Superior temporal gyrus (tissue), 1 donor: ENCODE measurements around the gene NAXE.
"Not testable (repeated sequence)": the region's sequence is repeated elsewhere in the genome, so short reads cannot be mapped to it uniquely, and the experiment has no call there.

Experiments
- DNase-seq: peaks from one replicate; pipeline ENCODE4 v3.0.0-alpha.2; 2016; ENCODE audit errors: extremely low spot score

NAXE gene

DNA sequence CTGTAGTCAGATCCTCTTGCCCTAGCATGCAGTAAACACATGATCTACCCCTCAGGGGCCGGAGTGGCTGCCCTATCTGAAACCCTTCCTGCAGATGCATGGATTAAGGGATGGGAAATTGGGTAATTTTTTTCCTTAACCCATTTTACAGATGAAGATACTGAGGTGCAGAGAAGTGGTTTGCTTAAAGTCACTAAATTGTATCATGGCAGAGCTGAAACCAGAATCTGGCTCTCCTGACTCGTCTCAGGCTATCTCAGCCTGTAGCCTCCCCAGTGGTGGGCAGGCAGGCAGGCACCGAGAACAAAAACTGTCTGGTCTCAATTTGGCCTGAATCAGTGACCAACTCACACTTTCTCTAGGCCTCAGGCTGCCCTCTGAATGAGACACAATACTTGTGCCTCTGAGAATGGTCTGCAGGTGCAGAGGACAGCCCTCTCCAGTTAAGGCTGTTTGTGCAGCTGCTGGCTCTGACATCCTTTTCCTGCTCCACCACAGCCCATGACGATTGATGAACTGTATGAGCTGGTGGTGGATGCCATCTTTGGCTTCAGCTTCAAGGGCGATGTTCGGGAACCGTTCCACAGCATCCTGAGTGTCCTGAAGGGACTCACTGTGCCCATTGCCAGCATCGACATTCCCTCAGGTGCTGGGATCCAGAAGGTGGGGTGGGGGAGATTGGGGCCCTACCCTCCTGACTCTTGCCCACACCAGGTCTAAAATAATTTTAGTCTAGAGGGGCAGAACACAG is 1.5 kb downstream of the NAXE start:
- DNase-seq: no peak

DNA sequence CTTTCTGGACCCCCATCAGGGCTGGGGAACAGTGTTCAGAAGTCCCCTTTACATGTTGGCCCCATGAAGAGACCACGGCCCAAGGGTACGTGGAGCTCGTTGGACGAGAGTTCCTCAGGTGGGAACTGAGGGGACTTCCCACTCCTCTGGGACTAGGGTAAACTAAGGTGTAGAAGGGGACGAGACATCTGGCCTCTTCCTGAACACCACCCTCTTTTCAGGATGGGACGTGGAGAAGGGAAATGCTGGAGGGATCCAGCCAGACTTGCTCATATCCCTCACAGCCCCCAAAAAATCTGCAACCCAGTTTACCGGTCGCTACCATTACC is 2.0 kb downstream of the NAXE start:
- DNase-seq: no peak

DNA sequence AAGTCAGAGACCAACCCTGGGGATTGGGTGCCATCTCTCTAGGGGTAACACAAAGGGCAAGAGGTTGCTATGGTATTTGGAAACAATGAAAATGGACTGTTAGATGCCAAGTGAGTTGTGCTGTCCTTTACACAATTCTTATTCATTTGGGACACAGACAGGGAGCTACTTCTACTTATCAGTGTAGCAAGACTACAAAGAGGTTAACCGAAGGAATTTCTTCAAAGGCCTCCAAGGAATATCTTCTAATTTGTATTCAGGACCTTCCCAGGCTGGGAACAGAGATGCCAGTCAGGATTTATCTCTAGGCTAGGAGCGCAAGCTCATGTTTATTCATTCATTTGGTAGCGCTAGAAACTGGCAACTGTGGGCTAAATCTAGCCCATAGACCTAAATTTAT is 2.6 kb downstream of the NAXE start:
- peak; percentile 38 for DNase-seq

DNA sequence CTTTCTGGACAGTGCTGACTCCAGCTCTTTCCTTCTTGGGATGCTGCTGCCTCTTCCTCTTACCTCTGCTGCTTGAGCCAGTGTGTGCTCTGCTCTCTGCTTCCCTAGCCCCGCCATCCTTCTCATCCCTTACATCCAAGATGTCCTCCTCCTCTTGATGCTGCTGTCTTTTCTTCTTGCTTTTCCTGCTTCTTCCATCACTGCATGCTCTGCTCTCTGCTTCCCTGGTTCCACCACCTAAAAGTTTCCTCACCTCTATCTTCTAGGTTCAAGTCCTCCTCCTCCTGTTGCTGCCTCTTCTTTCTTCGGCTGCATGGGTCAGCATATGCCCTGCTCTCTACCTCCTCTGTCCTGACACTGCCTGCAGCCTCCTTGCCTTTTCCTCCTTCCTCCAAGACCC is 3.4 kb downstream of the NAXE start:
- no peak for DNase-seq

DNA sequence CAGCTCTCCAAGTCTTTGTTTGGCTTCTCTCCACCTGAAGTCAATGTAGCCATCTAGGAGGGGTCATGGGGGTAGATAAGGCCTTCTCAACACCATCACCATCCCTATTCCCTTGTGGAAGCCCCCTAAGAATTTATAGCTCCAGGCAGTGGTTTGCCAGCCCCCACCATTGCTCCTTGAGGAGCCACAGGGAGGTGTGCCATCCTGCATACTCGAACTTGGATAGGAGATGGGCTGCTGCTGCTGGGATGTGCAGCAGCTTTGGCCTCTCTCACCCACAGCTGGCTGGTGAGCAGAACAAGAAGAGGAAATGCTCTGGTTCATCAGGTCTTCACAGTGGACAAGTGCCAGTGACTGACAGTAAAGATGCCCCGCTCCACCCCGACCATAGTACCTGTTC is 4.8 kb downstream of the NAXE start:
- no peak for DNase-seq

DNA sequence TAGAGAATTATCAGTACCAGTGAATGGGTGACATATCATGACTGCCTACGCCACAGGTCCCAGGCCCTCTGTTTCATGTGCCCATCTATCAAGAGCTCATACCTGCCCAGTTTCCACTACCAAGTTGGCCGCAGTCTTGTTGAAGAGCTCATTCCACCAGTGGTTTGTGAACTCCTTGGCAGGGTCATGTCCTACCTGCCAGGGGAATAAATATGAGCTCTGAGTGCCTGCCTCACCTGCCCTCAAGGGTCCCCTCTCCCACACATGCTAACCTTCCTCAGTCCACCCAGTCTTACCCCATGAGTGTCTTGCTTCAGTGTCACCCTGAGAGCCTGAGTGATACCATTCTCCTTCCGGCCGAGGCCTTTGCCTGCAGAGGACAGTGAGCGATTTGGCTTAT is 6.5 kb downstream of the NAXE start:
- no peak for DNase-seq

DNA sequence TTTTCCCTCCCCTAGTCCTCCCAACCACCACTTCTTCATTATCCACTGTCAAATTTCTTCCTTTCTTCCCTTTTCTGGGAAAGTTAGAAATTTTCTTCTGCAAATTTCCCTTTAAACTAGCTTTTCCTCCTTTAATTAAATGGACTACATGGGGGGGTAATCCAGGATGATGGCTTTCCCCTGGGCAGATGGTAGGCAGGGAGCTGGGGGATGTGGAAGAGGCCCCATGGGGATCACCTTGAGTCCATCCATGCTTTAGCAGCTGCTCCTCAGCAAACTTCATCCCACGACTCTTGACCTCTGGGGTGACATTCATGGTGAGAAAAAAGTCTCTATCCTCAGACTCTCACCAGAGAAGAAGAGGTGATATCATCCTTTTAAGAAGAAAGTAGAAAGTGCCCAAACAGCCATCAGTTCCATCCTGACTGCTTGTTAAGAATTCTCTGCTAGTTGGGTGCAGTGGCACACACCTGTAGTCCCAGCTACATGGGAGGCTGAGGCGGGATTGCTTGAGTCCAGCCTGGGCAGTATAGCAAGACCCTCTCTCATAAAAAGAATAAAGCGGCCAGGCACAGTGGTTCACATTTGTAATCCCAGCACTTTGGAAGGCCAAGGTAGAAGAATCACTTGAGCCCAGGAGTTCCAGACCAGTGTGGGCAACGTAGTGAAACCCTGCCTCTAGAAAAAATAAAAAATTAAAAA is 7.3 kb downstream of the NAXE start:
- DNase-seq: no peak

DNA sequence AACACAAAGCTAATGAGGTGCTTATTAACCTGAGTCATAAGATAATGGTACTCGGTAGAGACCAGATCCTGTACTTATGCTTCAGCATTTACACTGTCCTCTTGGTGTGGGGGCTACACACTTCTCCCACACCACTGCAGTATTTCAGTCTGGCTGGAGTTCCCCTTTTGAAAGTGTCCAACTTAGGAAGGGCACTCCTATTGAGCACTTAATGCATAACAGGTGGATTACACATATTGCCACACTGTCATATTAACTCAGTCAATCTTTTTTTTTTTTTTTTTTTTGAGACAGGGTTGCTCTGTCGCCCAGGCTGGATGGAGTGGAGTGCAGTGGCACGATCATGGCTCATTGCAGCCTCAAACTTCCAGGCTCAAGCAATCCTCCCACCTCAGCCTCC is 8.2 kb downstream of the NAXE start:
- no peak for DNase-seq

DNA sequence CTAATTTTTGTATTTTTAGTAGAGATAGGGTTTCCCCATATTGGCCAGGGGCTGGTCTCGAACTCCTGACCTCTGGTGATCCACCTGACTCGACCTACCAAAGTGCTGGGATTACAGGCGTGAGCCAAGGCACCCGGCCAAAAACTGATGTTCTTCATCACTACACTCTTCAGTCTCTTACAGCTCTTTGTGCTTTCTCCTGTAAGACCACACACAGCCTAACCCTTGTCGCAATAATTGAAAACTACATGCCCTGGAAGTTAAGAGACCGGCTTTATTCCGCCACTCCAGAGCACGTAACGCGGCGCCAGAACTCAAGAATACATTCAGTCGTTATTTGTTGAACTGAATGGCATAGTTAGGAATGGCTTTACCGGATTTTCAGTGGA is 9.2 kb downstream of the NAXE start:
- no peak for DNase-seq

DNA sequence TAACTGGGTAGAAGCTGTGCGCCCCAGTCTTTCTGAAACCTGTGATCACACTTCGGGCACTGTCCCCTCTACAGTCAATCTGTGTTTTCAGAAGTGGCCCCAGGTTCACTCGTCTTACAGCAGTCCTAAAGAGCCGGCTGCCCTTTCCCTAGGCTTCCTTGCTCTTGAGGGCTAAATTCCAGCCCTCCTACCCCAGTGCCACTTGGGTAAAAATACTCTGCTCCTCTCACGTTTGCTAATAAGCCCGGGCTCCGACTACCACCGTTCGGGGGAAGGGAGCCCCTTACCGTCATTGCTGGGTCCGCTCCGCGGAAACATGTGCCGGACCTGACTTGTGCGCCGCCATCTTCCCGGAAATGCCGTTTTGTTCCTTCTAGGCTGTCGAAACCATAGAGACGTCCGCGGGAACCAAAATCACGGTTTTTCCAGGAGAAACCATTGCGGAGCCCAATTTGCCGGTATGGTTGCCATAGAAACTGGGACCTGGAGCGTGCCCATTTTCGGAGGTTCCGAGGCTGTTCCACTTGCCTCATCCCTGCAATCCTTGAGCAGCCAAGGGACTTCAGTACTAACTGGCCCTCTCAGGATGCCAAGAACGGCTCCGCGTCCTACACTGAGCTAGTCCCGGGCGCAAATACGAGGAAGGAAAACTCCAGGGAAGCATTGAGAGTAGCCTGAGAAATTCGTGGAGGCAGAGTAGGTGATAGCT is 9.7 kb downstream of the NAXE start, which contains the start of gene GPATCH4:
TSS of gene GPATCH4 (minus strand) at position 358 of the 709 bp plus-strand sequence.
- peak; percentile 93 for DNase-seq

DNA sequence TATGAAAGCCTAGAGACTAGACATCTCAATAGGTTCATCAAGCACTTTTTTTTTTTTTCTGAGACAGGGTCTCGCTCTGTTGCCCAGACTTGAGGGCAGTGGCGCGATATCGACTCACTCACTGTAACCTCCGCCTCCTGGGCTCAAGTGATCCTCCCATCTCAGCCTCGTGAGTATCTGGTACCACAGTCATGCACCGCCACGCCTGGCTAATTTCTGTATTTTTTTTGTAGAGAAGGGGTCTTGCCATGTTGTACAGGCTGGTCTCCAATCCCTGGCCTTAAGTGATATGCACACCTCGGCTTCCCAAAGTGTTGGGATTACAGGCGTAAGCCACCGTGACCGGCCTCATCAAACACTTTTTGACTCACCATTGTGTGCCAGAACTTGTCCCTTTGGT is 10.3 kb downstream of the NAXE start:
- DNase-seq: no peak

DNA sequence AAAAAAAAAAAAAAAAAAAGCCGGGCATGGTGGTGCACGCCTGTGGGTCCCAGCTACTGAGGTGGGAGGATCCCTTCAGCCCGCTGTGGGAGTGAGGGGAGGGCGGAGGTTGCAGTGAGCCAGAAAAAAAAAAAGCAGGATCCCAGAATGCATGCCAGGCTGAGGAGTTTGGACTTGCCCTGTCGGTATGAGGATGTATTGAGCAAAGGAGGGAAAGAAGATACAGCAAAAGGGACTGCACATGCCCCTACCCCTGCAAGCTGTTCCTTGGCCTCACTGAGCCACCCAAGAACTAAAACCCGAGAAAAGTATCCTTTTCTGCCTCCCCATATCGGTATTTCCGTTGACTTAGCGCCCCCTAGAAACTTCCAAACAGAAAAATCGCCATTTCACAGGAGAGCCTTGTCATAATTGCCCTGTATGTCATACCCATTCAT is 11.0 kb downstream of the NAXE start:
- DNase-seq: peak; percentile 55

DNA sequence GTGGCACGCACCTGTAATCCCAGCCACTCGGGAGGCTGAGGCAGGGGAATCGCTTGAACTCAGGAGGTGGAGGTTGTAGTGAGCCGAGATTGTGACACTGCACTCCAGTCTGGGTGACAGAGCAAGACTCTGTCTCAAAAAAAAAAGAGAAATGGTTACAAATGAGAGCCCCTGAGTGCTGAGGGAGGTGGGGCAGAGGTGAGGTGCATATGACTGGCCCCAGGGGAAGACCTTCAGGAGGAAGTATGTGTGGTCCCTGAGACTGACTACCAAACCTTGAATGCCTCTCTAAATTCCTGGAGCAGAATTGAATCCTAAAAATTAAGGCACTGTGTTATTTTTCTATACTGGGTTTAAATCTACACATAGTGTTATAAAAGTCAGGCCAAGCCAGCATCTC is 15.8 kb downstream of the NAXE start:
- DNase-seq: not testable (repeated sequence)

DNA sequence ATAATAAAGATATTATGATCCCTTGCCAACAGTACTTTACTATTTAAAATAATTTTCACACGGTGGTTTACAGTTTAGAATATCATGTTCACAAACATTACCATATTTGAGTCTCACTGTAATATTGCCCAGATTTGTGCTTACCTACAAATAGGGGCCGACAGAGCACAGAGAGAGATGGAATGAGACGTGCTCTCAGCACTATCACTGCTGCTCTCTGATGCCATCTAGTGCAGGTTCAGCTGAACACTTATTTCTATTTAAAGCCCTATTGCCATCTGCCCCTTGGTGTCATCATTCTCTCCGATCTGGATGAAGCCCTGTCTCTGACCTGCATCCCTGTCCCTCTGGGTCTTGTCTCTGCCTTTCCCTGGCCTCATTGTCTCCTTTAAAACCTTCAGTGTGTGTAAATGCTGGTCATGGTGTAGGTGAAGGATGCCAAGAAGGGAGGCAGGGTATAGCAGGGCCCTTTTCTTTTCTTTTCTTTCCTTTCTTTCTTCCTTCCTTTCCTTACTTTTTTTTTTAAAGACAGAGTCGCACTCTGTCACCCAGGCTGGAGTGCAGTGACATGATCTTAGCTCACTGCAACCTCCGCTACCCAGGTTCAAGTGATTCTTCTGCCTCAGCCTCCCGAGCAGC is 16.6 kb downstream of the NAXE start:
- DNase-seq: peak; percentile 93

DNA sequence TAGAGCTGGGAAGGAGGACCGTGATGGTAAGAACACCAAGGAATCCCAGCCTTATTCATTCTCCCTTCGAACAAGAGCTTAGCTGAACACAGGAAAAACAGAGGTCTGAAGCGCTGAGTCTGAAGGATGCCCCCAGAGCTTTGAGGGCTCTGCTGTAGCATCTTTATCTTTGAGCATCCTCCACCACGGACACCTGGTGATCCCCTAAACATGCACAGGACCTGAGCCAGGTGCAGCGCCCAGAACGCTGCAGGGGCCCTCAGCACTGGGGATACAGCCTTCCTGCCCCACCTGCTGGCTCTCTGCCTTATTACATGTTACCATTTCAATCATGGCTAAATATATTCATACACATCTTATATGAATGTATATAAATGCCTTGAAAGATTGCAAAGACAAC is 17.4 kb downstream of the NAXE start:
- peak; percentile 51 for DNase-seq

DNA sequence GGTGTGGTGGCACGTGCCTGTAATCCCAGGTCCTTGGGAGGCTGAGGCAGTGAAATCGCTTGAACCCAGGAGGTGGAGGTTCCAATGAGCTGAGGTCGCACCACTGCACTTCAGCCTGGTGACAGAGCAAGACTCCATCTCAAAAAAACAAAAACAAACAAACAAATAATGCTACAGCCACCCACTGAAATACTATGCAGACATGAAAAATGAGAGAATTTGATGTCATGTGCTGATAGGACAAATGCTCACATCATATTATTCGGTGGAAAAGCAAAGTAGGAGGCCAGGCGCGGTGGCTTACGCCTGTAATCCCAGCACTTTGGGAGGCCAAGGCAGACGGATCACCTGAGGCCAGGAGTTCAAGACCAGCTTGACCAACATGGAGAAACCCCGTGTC is 18.5 kb downstream of the NAXE start:
- not testable (repeated sequence) for DNase-seq

DNA sequence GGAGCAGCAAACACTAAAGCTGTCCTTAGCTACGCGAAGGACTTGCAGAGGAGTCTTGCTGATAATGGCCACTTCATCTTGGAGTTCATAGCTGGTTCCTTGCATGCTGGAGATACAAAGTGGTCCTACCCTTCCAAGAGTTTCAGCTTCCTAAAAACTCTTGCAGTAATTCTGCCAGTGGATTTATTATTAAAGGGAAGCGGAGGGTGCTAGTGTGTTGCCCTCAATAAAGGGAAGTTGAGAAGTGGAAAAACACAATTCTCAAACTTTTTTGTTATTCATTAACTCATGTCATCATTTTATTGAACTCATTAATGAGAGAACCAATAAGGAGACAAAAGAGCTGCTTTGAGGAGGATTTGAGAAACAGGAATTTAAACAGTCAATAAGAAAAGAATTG is 21.1 kb downstream of the NAXE start:
- no peak for DNase-seq

DNA sequence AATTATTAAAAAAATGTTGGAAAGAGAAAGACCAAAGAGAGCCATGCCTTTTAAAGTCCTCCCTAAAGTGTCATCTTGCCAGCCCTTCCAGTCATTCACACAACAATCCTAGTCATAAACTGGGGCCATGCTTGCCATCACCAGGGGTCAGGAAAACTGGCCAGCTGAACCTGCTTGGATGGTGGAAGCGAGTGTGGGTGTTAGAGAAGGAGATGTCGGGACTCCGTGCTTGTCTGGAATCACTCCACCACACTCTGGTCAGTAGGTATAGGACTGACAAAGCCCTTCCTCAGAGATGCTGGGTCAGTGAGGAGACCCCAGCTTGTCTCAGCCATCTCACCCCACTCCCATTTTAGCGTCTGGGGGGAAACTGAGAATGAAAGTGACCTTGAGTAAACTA is 24.4 kb downstream of the NAXE start:
- no peak for DNase-seq

DNA sequence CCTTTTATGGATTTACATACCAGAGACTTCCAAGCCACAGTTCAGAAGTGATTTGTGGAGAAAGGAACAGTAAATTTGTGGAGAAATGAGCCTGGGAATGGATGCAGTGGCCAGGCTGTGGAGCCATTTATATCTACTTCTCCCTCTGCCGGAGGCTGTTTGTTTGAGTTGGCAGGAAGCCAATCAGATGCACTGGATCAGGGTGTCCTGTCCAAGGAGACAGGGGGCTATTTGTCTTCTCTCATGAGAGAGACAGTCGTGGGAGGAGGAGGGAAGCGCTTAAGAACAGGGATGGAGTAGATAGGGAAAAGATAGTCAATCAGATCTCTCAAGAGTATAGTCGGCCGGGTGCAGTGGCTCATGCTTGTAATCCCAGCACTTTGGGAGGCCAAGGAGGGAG is 24.9 kb downstream of the NAXE start:
- DNase-seq: peak; percentile 97

DNA sequence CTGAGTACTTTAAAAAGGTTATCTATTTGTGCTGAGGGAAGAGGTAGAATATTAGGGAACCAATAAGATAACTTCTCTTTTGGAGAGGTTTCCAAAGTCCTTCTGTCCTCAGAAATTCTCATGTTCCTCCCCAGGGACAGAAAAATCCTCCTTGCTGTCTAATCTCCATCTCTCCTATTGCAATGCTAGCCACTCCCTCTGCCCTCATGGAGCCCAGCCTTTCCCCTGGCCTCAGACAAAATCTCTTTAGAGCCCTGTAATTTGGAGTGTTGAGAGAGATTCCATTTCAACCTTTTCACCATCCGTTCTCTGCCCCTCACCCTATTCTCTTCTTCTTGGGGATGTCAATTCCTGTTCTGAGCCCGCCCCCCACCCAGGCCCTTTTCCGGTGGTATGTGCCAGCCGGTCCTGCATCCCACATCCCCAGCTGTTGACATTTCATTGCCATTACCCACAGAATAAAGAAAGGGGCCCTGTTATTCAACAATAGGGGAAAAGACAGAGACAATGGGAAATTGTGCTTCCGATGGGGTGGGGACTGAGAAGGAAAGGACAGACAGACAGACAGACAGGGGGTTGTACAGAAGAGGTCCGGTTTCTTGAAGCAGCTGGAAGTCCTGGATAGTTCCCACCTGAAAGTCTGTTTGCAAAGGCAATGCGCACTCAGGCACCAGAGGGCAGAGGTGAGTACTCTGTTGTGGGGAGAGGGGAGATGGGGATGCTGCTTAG is 27.4 kb downstream of the NAXE start, which contains the start of gene HAPLN2:
TSS of gene HAPLN2 (plus strand) at position 563 of the 729 bp plus-strand sequence. CDS start 4,076 bp downstream, outside the sequence.
- peak; percentile 82 for DNase-seq

DNA sequence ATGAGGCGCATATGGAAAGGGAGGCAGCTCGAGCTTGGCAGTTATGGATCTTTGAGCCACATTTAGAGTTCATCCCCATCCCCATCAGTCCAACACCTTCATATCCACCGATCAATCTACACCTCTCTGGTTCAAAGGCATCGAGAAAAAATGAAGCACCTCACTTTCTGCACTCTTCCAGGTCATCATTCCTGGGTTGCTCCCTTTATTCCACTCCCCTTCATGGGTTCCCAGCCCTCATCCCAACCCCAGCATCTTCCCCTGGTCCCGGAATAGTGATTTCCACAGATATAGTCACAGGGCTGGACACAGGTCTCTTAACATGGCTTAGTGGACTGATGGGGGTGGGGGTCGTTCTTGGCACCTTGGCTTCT is 28.0 kb downstream of the NAXE start:
- no peak for DNase-seq
